OCI-LY3 (cell line): Measurements from ENCODE around the gene ZMYND19.

Source experiments
- CTCF ChIP-seq: fragments of 200-600, 300-600 bp; sonication (generic); IDR thresholded peaks from 2 replicates; pipeline ENCODE4 v1.5.1; 2014; ENCODE audit warnings: antibody characterized with exemption, low read length, low read depth
- EZH2phosphoT487 ChIP-seq: fragments of 200-600 bp; shearing (Covaris generic); IDR thresholded peaks from 2 replicates; pipeline ENCODE4 v1.6.1; 2018; ENCODE audit warnings: antibody characterized with exemption, mixed run types, low read depth

GRCh38 chr9:137615387-137615871 lies 25.1 kb upstream of the ZMYND19 start:
- TF ChIP-seq CTCF (no peak), EZH2phosphoT487 (no peak)
